ENCODE data around the gene THOC6.
A peak's percentile ranks its signal among the peaks of the same experiment; 100 is the strongest.

THOC6 gene

DNA sequence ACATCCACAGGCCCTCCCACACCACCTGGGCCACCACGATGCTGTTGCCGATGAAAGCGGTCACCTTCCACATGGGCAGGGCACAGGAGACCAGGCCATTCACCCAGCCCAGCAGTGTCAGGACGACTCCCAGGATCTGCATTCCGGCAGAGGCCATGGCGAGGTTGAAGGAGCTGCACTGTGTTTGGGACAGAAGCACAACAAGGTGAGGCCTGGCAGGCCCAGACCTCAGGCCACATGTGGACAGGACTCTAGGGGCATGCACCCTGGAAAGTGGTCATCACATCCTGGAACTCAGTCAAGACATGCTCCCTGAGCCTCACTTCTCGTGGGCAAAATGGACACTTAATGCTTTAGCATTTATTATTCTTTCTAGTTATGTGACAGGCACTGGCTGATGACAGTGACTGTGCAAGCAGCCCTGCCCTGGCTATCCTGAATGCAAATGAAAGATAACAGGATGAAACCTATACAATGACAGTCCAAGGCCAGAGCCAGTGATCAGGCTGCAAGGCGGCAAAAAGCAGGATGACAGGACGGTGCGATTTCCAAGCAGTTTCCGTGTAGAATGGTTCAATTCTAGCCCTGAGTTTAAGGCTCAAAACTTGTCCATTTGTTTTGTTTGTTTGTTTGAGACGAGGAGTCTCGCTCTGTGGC lies 7.8 kb upstream of the THOC6 start:
- DNase-seq (ENCODE audit: low read depth): no peak

DNA sequence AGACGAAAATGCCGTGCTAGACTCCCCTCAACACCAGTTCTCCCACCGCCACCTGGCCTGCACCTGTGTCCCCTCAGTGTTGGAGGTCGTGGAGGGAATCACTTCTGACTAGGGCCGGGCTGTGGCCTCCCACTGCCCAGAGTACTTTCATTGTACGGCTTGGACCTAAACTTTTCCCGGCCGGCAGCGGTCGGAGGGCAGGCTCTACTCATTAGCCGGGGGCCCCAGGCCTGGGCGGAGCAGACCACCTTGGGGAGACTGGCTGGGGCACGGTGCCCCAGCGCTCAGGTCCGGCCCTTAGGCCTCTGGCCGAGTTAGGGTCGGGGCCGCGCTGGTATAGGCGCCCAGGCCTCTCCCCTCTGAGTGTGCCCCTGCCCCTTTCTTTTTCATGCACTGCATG lies 6.5 kb upstream of the THOC6 start:
- DNase-seq (ENCODE audit: low read depth): no peak

DNA sequence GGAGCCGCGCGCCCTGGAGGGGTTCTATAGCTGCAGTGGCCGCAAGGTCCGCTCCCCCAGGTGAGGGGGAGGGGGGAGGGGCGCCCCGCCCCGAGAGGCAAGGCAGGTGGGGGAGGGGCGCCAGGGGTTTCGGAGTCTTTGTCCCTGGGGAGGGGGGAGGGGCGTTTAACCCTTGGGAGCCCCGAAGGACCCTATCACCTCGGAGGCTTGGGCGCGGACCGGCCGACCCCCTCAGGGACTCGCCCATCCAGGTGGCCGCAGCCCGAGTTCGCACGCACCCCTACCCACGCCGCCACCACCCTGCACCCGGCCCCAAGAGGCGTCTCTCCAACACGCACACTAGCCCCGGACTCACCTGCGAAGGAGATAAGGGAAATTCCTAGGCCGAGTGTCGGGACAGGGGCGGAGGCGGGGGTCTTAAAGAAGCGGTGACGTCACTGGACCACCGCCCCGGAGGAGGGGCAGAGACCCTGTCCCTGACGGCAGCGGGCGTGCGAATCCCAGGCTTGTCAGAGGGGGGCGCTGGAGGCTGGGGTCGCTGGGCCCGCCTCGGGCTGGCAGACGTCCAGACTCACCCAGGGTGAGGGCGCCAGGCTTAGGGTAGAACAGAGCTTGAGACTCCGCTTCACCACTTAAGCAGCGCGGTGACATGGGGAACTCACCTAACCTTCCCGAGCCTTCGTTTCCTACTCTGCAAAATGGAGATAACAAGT lies 5.9 kb upstream of the THOC6 start, which contains the start of gene CLDN6:
Gene CLDN6, minus strand, starts transcription at position 390 of the 713 bp plus-strand sequence. CDS start 2,162 bp downstream, outside the sequence.
- DNase-seq (ENCODE audit: low read depth): no peak

DNA sequence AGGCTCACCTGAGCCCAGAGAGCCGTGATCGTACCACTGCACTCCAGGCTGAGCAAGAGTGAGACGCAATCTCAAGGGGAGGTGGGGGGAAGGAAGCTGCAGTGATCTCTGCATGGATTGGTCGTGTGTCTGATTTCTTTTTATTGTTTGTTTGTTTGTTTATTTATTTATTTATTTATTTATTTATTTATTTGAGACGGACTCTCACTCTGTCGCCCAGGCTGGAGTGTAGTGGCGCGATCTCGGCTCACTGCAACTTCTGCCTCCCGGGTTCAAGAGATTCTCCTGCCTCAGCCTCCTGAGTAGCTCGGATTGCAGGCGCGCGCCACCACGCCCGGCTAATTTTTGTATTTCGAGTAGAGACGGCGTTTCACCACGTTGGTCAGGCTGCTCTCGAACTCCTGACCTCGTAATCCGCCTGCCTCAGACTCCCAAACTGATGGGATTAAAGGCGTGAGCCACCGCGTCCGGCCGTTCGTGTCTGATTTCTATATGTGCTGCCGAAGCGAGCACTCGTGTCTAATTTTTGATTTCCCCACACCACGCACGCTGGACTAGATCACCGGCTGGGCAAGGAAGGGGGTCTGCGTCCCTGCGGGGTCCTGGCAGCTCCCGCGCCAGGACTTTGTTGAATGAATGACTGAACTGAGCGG lies 4.1 kb upstream of the THOC6 start:
- DNase-seq (ENCODE audit: low read depth): no peak

DNA sequence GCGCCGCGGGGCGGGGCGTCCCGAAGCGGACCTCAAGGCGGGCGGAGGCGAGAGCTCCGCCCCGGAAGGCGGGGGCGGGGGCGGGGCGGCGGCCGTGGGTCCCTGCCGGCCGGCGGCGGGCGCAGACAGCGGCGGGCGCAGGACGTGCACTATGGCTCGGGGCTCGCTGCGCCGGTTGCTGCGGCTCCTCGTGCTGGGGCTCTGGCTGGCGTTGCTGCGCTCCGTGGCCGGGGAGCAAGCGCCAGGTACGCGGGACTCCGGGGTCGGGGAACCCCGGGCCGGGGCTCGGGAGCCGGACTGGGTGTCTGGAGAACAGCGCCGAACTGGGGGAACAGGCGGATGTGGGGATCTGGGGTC lies 3.6 kb upstream of the THOC6 start, which contains the start of gene TNFRSF12A:
Gene TNFRSF12A, plus strand, starts transcription at position 122 of the 357 bp plus-strand sequence. Its CDS starts 30 bp downstream, at position 152.
- DNase-seq (ENCODE audit: low read depth): peak; percentile 35

DNA sequence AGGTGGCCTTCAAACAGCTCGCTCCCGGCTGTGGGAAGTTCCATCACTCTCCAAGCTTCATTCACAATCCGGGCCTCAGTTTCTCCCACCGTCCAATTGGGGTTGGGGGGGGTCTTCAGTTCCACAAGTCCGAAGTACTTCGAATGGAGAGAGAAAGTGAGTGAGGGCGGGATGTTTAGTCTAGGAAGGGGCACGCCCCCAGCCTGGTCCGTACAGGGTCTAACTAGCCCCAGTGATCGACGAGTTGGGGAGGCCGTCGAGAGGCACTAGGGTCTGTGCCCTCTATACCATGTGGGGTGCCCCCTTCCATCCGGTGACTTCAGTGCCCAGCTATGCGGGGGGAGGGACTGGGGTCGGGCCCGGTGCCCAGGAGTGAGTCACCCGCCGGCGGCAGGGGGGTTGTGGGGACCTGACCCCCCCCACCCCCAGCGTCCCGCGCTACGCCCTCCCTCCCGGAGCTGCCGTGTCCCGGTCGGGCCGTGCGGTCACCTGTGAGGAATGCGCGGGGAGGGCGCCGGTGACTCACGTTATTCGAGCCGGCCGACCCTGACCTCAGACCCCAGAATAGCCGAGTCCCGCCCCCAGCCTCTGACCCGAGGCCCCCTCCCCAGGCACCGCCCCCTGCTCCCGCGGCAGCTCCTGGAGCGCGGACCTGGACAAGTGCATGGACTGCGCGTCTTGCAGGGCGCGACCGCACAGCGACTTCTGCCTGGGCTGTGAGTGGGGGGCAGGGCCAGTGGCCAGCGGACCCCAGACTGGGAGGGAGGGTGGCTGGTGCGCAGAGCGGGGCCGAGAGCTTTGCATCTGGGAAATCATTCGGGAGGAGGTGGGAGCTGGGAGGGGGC lies 3.0 kb upstream of the THOC6 start:
- peak; percentile 80 for DNase-seq (ENCODE audit: low read depth)

DNA sequence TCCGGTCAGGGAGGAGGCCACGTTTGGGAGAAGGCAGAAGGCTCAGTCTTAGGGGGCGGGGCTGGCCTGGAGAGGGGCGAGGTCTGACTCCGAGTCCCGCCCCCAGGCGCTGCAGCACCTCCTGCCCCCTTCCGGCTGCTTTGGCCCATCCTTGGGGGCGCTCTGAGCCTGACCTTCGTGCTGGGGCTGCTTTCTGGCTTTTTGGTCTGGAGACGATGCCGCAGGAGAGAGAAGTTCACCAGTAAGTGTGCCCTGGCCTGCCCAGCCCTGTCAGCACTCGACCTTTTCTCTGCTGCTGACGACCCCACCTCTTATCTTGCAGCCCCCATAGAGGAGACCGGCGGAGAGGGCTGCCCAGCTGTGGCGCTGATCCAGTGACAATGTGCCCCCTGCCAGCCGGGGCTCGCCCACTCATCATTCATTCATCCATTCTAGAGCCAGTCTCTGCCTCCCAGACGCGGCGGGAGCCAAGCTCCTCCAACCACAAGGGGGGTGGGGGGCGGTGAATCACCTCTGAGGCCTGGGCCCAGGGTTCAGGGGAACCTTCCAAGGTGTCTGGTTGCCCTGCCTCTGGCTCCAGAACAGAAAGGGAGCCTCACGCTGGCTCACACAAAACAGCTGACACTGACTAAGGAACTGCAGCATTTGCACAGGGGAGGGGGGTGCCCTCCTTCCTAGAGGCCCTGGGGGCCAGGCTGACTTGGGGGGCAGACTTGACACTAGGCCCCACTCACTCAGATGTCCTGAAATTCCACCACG lies 2.2 kb upstream of the THOC6 start:
- DNase-seq (ENCODE audit: low read depth): peak; percentile 89

DNA sequence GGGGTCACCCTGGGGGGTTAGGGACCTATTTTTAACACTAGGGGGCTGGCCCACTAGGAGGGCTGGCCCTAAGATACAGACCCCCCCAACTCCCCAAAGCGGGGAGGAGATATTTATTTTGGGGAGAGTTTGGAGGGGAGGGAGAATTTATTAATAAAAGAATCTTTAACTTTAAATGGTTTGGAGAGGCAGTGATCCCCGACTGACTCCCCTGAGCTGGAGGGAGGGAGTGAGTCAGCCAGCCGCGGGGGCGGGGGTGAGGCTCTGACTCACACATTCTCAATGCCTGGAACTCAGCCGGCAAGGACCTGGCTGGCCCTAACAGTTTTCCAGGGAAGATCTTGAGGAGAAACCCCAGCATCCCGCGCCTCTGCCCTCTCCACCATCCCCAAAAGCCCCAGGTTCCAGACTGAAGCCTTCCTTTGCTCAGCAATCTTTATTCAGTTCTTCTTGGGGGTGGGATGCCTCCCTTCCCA lies 1.6 kb upstream of the THOC6 start:
- DNase-seq (ENCODE audit: low read depth): peak; percentile 94

DNA sequence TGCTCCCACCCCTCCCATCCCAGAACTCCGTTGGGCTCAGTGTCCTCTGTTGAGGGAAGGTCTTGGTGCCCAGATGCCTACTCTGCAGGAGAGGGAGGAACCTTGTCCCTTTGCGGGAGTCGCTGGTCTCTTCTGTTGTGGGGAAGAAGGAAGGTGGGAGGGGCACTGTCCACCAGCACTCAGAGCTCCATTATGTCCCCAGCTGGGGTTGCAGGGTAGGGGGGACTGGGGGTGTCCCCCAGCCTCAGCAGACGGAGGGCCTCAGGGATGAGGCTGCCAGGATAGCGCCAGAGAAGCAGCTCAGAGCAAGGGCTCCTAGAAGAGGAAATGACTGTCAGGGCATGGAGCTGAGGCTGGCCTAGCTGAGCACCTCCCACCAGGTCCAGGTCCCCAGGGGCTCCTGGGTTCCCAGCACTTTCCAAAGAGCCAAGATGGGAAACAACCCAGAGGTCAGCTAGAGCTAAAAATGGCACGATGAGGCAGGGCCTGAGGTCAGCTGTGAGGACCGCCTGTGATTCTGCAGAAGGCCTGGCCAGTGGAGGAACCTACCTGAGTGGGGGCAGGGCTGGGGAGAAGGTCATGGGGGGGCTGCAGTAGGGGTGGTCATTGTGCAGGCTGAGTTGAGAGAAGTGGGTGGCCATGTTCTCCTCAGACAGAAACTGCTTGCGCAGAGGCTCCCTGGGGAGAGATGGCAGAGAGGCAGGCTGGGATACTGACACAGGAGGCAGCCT lies 986 bp upstream of the THOC6 start:
- peak; percentile 34 for DNase-seq (ENCODE audit: low read depth)

DNA sequence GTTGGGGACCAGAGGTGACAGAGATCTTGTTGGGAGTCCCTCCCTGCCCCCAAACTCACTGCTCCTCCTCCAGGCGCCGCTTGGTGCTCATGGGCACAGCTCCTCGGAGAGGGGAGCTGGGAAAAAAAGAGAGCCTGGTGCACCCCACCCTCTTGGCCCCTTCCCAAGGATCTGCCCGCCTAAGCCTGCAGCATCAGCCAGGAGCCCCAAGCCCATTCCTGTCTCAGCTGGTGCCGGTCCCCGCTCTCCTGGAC lies 493 bp upstream of the THOC6 start:
- DNase-seq (ENCODE audit: low read depth): peak; percentile 72

DNA sequence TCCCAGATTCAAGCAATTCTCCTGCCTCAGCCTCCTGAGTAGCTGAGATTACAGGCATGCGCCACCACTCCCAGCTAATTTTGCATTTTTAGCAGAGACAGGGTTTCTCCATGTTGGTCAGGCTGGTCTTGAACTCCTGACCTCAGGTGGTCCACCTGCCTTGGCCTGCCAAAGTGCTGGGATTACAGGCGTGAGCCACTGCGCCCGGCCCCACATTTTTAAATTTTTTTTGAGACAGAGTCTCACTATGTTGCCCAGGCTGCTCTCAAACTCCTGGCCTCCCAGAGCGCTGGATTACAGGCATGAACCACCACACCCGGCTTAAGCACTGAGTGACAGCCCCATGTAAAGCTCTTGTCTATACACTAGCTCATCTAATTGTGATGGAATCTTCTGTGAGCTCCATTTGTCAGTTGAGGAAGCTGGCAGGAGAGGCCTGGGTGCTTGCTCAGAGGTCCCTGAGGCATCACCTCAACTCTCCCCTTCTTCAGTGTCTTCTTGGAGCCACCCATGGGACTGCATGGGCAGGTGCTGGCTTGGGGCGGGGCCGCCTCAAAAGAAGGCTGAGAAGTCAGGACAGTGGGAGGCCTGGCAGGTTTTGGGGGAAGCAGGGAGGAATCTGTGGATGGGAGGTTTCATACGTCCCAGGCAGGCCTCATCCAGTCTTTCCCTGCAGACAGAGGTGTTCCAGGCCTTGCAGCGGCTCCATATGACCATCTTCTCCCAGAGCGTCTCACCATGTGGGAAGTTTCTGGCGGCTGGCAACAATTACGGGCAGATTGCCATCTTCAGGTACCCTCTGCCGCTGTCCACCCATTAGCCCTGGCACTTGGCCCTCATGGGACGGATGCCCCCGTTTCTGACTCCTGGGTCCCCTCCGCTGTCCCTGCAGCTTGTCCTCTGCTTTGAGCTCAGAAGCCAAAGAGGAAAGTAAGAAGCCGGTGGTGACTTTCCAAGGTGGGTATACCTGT lies 1.5 kb downstream of the THOC6 start:
- no peak for DNase-seq (ENCODE audit: low read depth)

DNA sequence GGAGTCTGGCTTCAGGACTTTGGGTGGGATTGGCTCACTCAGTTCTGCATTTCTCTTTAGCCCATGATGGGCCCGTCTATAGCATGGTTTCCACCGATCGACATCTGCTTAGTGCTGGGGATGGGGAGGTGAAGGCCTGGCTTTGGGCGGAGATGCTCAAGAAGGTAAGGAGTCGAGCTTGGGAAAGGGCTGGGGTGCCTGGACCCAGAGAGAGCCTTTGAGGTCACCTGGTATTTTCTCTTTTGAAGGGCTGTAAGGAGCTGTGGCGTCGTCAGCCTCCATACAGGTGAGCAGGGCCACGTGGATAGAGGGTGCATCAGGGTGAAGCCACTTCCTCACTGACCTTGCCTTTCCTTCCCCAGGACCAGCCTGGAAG lies 2.2 kb downstream of the THOC6 start:
- DNase-seq (ENCODE audit: low read depth): no peak

DNA sequence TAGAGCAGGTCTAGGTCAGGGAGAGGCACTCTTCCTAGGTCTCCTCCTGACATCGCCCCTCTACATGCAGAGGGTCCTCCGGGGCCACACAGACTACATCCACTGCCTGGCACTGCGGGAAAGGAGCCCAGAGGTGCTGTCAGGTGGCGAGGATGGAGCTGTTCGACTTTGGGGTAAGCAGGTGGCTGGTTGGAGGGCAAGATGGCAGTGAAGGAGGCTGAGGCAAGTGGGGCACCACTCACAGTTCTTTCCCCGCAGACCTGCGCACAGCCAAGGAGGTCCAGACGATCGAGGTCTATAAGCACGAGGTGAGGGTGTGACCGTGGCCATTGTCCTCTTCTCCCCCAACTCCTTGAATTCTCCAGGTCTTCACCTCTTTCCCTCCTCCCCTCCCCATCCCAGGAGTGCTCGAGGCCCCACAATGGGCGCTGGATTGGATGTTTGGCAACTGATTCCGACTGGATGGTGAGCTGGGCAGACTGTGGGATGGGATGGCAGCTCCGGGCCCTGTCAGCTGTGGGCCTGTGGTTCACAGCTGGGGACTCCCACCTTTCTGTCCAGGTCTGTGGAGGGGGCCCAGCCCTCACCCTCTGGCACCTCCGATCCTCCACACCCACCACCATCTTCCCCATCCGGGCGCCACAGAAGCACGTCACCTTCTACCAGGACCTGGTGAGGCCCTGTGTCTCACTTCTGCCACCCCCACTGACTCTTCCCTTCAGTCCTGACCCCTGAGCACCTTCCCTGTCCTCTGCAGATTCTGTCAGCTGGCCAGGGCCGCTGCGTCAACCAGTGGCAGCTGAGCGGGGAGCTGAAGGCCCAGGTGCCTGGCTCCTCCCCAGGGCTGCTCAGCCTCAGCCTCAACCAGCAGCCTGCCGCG lies 3.0 kb downstream of the THOC6 start:
- DNase-seq (ENCODE audit: low read depth): no peak

DNA sequence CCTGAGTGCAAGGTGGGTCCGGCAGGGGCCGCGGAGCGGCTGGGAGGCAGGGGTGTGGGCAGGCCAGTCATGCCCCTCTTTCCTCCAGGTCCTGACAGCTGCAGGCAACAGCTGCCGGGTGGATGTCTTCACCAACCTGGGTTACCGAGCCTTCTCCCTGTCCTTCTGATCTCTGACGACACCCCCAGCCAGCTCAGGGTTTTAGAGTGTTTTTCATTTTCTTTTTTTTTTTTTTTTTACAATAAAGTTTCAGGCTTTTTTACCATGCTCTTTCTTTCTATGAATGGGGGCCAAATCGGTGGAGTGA lies 3.6 kb downstream of the THOC6 start:
- DNase-seq (ENCODE audit: low read depth): no peak

DNA sequence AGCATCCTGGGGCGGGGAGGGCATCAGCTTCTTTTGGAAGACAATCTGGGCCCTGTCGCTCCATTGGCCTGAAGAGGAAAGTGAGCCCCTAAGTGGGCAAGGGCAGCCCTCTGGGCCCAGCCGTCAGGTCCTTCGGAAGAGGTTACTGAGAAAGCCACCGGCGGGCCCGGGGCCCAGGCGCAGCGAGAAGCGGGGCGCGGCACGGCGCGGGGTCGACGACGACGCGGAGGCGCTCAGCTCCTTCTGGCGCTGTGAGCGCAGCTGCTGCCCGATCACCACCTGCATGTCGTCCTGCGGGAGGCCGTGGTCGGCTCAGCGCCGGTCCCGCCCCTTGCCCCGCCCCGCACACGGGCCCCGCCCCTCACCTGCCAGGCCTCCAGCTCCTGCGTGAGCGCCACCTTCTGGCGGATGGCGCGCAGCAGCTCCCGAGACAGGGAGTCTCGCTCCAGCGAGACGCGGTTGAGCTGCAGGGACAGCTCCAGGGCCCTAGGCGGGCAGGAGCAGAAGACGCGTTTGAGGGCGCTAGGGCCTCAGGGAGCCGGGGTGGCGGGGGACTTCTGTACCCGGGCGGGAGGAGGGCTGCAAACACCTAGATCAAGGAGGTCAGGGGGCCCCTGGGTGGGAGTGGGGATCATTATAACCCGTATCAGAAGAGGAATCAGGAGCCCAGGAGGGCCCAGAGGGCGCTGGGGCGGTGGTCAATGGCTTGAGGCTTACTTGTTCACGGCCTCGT lies 4.3 kb downstream of the THOC6 start:
- peak; percentile 27 for DNase-seq (ENCODE audit: low read depth)

DNA sequence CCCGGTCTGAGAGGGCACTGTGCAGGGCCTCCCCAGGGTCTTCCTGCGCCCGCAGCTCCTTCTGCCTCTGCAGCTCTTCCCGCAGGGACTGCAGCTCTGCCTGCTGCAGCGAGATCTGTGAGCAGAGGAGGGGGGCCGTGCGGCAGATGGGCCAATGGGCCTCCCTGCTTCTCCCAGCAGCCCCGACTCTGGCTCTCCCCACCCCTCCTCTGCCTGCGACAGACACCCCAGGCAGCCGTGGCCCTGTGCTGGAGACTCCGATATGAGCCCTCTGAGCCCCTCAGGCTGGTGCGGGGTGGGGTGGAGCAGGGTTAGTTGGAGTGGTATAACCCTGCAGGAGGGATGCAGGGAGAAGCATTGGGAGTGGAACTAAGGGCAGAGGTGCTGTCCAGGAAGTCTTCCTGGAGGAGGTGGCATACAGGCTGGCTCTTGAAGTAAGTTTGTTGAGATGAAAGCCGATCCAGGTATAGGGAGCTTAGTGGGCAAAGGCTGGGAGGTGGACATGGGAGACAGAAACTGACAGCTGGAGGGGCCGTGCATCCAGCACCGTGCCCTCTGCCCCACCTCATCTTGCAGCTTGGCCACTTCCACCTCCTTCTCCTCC lies 5.0 kb downstream of the THOC6 start:
- DNase-seq (ENCODE audit: low read depth): no peak

DNA sequence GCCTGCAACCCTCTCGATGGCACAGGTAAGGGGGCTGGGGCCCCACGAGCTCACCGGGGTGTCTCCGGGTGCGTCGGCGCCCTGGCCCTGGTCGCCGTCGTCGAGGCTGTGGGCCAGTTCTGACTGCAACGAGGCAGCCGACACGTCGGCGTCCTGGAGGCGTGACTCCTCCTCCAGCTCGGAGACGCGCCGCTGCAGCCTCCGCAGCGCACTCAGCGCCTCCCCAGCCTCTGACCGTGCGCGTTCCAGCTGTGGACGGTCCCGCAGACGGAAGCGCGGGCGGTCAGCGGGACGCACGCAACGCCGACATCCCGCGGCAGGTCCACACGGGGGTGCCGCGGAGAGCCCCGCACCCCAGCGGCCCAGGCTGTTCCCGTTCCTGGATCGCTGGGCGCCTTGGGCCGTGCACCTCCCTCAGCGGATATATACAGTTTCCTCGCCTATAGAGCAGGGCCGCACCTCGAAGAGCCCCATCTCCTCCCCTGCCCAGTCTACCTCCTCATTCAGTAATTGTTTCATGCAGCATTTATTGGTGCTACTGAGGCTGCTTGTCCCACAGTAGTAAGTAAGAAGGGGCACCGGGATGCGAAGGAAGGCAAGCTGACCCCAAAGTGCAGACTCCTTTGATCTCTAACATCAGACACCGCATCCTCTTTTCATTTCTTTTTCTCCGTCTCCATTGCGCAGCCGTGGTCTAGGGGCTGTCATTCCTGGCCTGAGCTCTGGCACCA lies 5.8 kb downstream of the THOC6 start:
- DNase-seq (ENCODE audit: low read depth): no peak

Data from fibroblast of the conjunctiva (primary cell).